Measurements from ENCODE around the gene HOXA10. TPM values are rescaled to one million over a fixed set of nuclear protein-coding genes. Genes with fewer than 3 reads are reported as not detected.

Gene HOXA10
- total RNA-seq, 4 donors from 2014 or later = 19.0 to 34.1 (median 24.9) TPM

GRCh38 chr7:27122077-27122910 is 51.8 kb downstream of the HOXA10 start:
- Histone ChIP-seq H3K27ac (peak overlapping the region in 1 of 4 donors; percentile 59), H3K9me3 (no peaks in the 10 kb centered on the region), H3K27me3 (peaks cover 0 to 32% of the 10 kb centered on the region in 2 donors), H3K36me3 (peaks cover 0 to 25% (median 0%) of the 10 kb centered on the region in 3 donors), H3K4me1 (peaks cover 0 to 56% (median 1%) of the 10 kb centered on the region in 4 donors), H3K4me3 (no peak overlapping the region)
- TF ChIP-seq POLR2A (IDR thresholded peaks at IDR 0.05) = no peak
- TF ChIP-seq, protein P1, sequence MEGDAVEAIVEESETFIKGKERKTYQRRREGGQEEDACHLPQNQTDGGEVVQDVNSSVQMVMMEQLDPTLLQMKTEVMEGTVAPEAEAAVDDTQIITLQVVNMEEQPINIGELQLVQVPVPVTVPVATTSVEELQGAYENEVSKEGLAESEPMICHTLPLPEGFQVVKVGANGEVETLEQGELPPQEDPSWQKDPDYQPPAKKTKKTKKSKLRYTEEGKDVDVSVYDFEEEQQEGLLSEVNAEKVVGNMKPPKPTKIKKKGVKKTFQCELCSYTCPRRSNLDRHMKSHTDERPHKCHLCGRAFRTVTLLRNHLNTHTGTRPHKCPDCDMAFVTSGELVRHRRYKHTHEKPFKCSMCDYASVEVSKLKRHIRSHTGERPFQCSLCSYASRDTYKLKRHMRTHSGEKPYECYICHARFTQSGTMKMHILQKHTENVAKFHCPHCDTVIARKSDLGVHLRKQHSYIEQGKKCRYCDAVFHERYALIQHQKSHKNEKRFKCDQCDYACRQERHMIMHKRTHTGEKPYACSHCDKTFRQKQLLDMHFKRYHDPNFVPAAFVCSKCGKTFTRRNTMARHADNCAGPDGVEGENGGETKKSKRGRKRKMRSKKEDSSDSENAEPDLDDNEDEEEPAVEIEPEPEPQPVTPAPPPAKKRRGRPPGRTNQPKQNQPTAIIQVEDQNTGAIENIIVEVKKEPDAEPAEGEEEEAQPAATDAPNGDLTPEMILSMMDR (IDR thresholded peaks at IDR 0.05) = no peak
- no peak for TF ChIP-seq EP300 (IDR thresholded peaks at IDR 0.05)
- 61 to 62% methylated on average over 42 of the region's 42 CpGs for WGBS, 2 donors
- no peak for DNase-seq (ENCODE audit: low spot score in 2 of 2)

GRCh38 chr7:27121684-27122076 is 52.4 kb downstream of the HOXA10 start:
- H3K27ac ChIP-seq = peak overlapping the region in 1 of 4 donors; percentile 59
- H3K36me3 ChIP-seq = peaks cover 0 to 25% (median 0%) of the 10 kb centered on the region in 3 donors
- DNase-seq (ENCODE audit: low spot score in 2 of 2) = no peak
- WGBS, 2 donors = 70 to 82% methylated on average over 7 of the region's 7 CpGs
- H3K9me3 ChIP-seq = no peaks in the 10 kb centered on the region
- peaks cover 0 to 60% (median 1%) of the 10 kb centered on the region in 4 donors for H3K4me1 ChIP-seq
- H3K27me3 ChIP-seq = peaks cover 0 to 29% of the 10 kb centered on the region in 2 donors
- TF ChIP-seq POLR2A (IDR thresholded peaks at IDR 0.05) (no peak), EP300 (IDR thresholded peaks at IDR 0.05) (no peak)
- TF ChIP-seq, protein P1 (IDR thresholded peaks at IDR 0.05) = no peak
- H3K4me3 ChIP-seq = no peak overlapping the region

Small RNA genes within 50 kb of the gene (small RNA-seq; reads per million reads assigned to genes)
- gene AC004080.5 = not detected
- not detected for gene RF02140
- not detected for gene RF02141

Other genes starting within 250 kb of the HOXA10 start
- 1 to 10 TPM in 2 of 4 donors, under 1 TPM in 2; 0.44 to 2.1 (median 1.2) TPM for gene HOXA1, start 78.3 kb downstream of the HOXA10 start, total RNA-seq
- 1 to 10 TPM; 2.5 to 5.9 (median 5.2) TPM for gene HOXA2, start 71.6 kb downstream of the HOXA10 start, total RNA-seq
- gene HOXA4, start 43.6 kb downstream of the HOXA10 start, total RNA-seq = 1 to 10 TPM; 4.4 to 6.3 (median 4.7) TPM
- gene HOXA5, start 30.6 kb downstream of the HOXA10 start, total RNA-seq = 10 to 100 TPM; 12.0 to 25.9 (median 16.6) TPM
- 10 to 100 TPM; 11.1 to 30.9 (median 18.7) TPM for gene HOXA6, start 26.5 kb downstream of the HOXA10 start, total RNA-seq
- 10 to 100 TPM in 1 of 4 donors, 1 to 10 TPM in 3; 7.0 to 18.8 (median 8.7) TPM for gene HOXA3, start 21.7 kb downstream of the HOXA10 start, total RNA-seq
- gene HOXA7, start 17.6 kb downstream of the HOXA10 start, total RNA-seq = 10 to 100 TPM in 2 of 4 donors, 1 to 10 TPM in 2; 8.7 to 16.9 (median 11.3) TPM
- gene HOXA9, start 8.8 kb downstream of the HOXA10 start, total RNA-seq = 10 to 100 TPM; 10.5 to 13.8 (median 12.7) TPM
- 10 to 100 TPM in 2 of 4 donors, 1 to 10 TPM in 2; 5.0 to 13.2 (median 9.5) TPM for gene HOXA11, start 10.9 kb upstream of the HOXA10 start, total RNA-seq
- 1 to 10 TPM in 1 of 4 donors, under 1 TPM in 3; 0.63 to 1.5 (median 0.72) TPM for gene HOXA13, start 25.8 kb upstream of the HOXA10 start, total RNA-seq
- gene EVX1, start 68.5 kb upstream of the HOXA10 start, total RNA-seq = not detected